WTC11 (cell line): Measurements from ENCODE around the gene SLC41A3. TPM values are rescaled to one million over a fixed set of nuclear protein-coding genes. Genes with fewer than 3 reads are reported as not detected.

Source experiments
- ATAC-seq: fragments of 200-7000 bp; cut with Tn5 transposase; 2 replicates; pipeline ENCODE4 v1.10.0; 2021; ENCODE audit warnings: mild to moderate bottlenecking, moderate library complexity
- CTCF ChIA-PET: fragments of 300-600 bp; sonication (Branson Sonifier 250); formaldehyde crosslinking; loops from one replicate; lab custom pipeline; 2021; ENCODE audit warnings: antibody characterized with exemption; lab: Charles Lee
- POLR2A ChIA-PET: fragments of 350-600 bp; sonication (Branson Sonifier 250); formaldehyde crosslinking; loops from one replicate; lab custom pipeline; 2021; ENCODE audit warnings: antibody characterized with exemption; lab: Charles Lee
- DNase-seq: peaks from one replicate; pipeline ENCODE4 v3.0.0; 2021; ENCODE audit warnings: low spot score
- H3K27ac Mint-ChIP-seq: 2 replicates; pipeline ENCODE4 v1.8.0; 2021; ENCODE audit warnings: mixed read lengths
- H3K27me3 Mint-ChIP-seq: 2 replicates; pipeline ENCODE4 v1.8.0; 2021; ENCODE audit warnings: low read depth, mild to moderate bottlenecking, moderate library complexity, mixed read lengths
- H3K36me3 Mint-ChIP-seq: 2 replicates; pipeline ENCODE4 v1.8.0; 2021; ENCODE audit warnings: mixed read lengths
- H3K4me1 Mint-ChIP-seq: 2 replicates; pipeline ENCODE4 v1.8.0; 2022; ENCODE audit warnings: mixed read lengths
- H3K4me3 Mint-ChIP-seq: 2 replicates; pipeline ENCODE4 v1.8.0; 2021; ENCODE audit warnings: mild to moderate bottlenecking, moderate library complexity, mixed read lengths
- H3K9me3 Mint-ChIP-seq: 2 replicates; pipeline ENCODE4 v1.8.0; 2021; ENCODE audit warnings: mixed read lengths
- AR ChIP-seq: fragments of 250-450 bp; sonication (Bioruptor Pico); IDR thresholded peaks from 2 replicates; pipeline ENCODE4 v1.9.0; 2021; ENCODE audit warnings: mild to moderate bottlenecking
- ATF2 ChIP-seq: sonication (generic); formaldehyde crosslinking; IDR thresholded peaks from 2 replicates; pipeline ENCODE4 v1.8.1; 2022; ENCODE audit warnings: low read depth, missing genetic modification reagents, borderline replicate concordance
- ATF3 ChIP-seq: sonication (generic); formaldehyde crosslinking; conservative IDR thresholded peaks from 2 replicates; pipeline ENCODE4 v1.8.1; 2022; ENCODE audit warnings: mild to moderate bottlenecking, missing genetic modification reagents
- CREM ChIP-seq: sonication (generic); formaldehyde crosslinking; IDR thresholded peaks from 2 replicates; pipeline ENCODE4 v1.8.1; 2022; ENCODE audit warnings: mild to moderate bottlenecking, missing genetic modification reagents, moderate library complexity
- E2F5 ChIP-seq: sonication (generic); formaldehyde crosslinking; IDR thresholded peaks from 2 replicates; pipeline ENCODE4 v1.8.1; 2022; ENCODE audit warnings: mild to moderate bottlenecking, moderate library complexity, missing genetic modification reagents
- ELF4 ChIP-seq: sonication (generic); formaldehyde crosslinking; IDR thresholded peaks from 2 replicates; pipeline ENCODE4 v1.8.1; 2022; ENCODE audit warnings: low read depth, mild to moderate bottlenecking, moderate library complexity, missing genetic modification reagents
- EMX1 ChIP-seq: fragments of 250-450 bp; sonication (Bioruptor Pico); IDR thresholded peaks from 2 replicates; pipeline ENCODE4 v1.8.0; 2021; ENCODE audit warnings: mild to moderate bottlenecking
- HMGA2 ChIP-seq: fragments of 250-450 bp; sonication (Bioruptor Pico); IDR thresholded peaks from 2 replicates; pipeline ENCODE4 v1.4.0; 2021; ENCODE audit warnings: mild to moderate bottlenecking, moderate library complexity
- IRF1 ChIP-seq: sonication (generic); formaldehyde crosslinking; IDR thresholded peaks from 2 replicates; pipeline ENCODE4 v1.8.0; 2023; ENCODE audit warnings: missing genetic modification reagents
- IRF2 ChIP-seq: sonication (generic); formaldehyde crosslinking; IDR thresholded peaks from 2 replicates; pipeline ENCODE4 v1.8.0; 2022; ENCODE audit warnings: low read depth, missing genetic modification reagents, borderline replicate concordance
- MAX ChIP-seq: sonication (generic); formaldehyde crosslinking; IDR thresholded peaks from 2 replicates; pipeline ENCODE4 v1.8.0; 2022; ENCODE audit warnings: mild to moderate bottlenecking, missing genetic modification reagents
- PRDM15 ChIP-seq: sonication (generic); formaldehyde crosslinking; IDR thresholded peaks from 2 replicates; pipeline ENCODE4 v1.8.0; 2022; ENCODE audit warnings: missing genetic modification reagents
- SP1 ChIP-seq: sonication (generic); formaldehyde crosslinking; conservative IDR thresholded peaks from 2 replicates; pipeline ENCODE4 v1.8.1; 2022; ENCODE audit warnings: missing genetic modification reagents
- TEAD4 ChIP-seq: sonication (generic); formaldehyde crosslinking; IDR thresholded peaks from 2 replicates; pipeline ENCODE4 v1.8.0; 2022; ENCODE audit warnings: mild to moderate bottlenecking, missing genetic modification reagents
- TP53 ChIP-seq: sonication (generic); formaldehyde crosslinking; IDR thresholded peaks from 2 replicates; pipeline ENCODE4 v1.8.1; 2023; ENCODE audit warnings: mild to moderate bottlenecking, missing genetic modification reagents
- ZNF416 ChIP-seq: fragments of 250-450 bp; sonication (Bioruptor Pico); IDR thresholded peaks from 2 replicates; pipeline ENCODE4 v1.9.0; 2021; ENCODE audit warnings: mild to moderate bottlenecking, inconsistent platforms
- total RNA-seq: library from RNA; stranded (reverse); gene quantifications from 3 replicates; pipeline ENCODE4 v1.2.3, GENCODE V29; 2021

Gene SLC41A3
- total RNA-seq, 1 experiment from 2014 or later = 28.4 TPM

GRCh38 chr3:126076140-126076539 is 7.8 kb downstream of the SLC41A3 start:
- Mint-ChIP-seq H3K36me3 (no peaks in the 10 kb centered on the region), H3K4me3 (no peak overlapping the region), H3K9me3 (peaks cover 12% of the 10 kb centered on the region), H3K4me1 (no peaks in the 10 kb centered on the region), H3K27me3 (no peaks in the 10 kb centered on the region), H3K27ac (no peak overlapping the region)
- ChIA-PET POLR2A (no interaction called here), CTCF (no interaction called here)
- TF ChIP-seq ATF2 (CRISPR knock-in tag) (no peak), IRF2 (CRISPR knock-in tag) (no peak), EMX1 (CRISPR knock-in tag) (no peak), HMGA2 (CRISPR knock-in tag) (no peak), ELF4 (CRISPR knock-in tag) (no peak), E2F5 (no peak), CREM (no peak), PRDM15 (CRISPR knock-in tag) (no peak), ZNF416 (CRISPR knock-in tag) (no peak), AR (CRISPR knock-in tag) (no peak), SP1 (CRISPR knock-in tag) (no peak), TEAD4 (CRISPR knock-in tag) (no peak), MAX (no peak), IRF1 (no peak), TP53 (CRISPR knock-in tag) (no peak)
- no peak for ATAC-seq
- DNase-seq = no peak

- TF ChIP-seq ATF3 (CRISPR knock-in tag) = no peak
- ChIA-PET POLR2A (no interaction called here), CTCF (interaction anchor here (0.9 to 1.4 kb wide), 2 partner anchors 62 to 98 kb away, joined by 3 read pairs; no protein-coding TSS in a partner anchor)
- Mint-ChIP-seq H3K27me3 (no peaks in the 10 kb centered on the region; the same call in 1 of the 2 replicates), H3K9me3 (peaks cover 4% of the 10 kb centered on the region), H3K36me3 (peaks cover 5% of the 10 kb centered on the region), H3K27ac (no peak overlapping the region), H3K4me1 (peaks cover 8% of the 10 kb centered on the region; the same call in 1 of the 2 replicates), H3K4me3 (no peak overlapping the region)
- DNase-seq (no peak), ATAC-seq (no peak)
Observed at GRCh38 chr3:126070146-126070545, 13.8 kb downstream of the SLC41A3 start.
